HG02938 (cell line): ENCODE results near the gene DROSHA.

Source experiments
- ATAC-seq: cut with Tn5 transposase; IDR thresholded peaks from one replicate; pipeline ENCODE4 v1.9.1; 2021; ENCODE audit warnings: mild to moderate bottlenecking, moderate library complexity; ENCODE audit not compliant: unreplicated experiment

DROSHA gene

DNA sequence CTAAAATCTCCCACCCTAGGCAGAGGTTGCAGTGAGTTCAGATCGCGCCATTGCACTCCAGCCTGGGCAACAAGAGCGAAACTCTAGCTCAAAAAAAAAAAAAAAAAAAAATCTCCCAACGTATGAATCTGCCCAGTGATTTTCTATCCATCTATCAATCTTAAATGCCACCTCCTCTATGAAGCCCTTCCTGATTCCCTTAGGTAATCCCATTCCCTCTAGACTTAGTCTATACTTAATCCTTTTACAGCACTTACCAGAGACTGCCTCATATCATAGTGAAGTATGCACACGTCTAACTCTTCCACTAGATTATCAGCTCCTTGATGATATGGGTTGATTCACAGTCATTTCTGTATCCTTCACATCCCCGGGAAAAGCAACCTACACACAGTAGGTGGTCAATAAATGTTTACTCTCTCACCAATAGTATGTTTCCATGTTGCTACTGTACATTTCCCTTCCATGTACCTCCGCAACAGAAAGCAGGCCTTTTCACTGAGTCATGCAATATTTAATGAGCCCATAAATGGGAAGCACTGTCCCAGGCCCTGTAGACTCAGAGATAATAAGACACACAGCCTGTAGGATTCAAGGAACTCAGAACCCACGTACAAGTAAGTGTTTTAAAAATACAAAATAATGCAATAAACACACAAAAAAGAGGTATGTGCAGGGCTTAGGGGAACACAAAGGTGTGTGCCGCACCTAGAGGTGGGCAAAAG, 1.2 kb downstream of the DROSHA start:
- ATAC-seq, result no peak

DNA sequence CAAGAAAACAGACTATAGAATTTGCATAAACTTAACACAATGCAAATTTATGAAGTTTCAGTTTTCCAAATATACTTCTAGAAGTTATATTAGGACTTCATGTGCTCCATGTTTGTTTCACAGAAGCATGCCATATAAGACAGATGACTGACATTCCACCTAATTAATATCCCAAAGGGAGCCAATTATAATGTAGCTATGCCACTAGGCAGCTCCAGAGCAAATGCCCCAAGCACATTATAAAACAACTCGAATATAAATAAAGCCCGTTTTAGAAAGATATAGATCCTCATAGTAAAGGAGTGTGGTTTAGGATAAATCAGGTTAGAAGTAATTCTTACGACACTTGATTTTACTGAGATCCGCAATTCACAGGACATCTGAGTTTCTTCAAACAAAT, 8.9 kb downstream of the DROSHA start:
- no peak for ATAC-seq

DNA sequence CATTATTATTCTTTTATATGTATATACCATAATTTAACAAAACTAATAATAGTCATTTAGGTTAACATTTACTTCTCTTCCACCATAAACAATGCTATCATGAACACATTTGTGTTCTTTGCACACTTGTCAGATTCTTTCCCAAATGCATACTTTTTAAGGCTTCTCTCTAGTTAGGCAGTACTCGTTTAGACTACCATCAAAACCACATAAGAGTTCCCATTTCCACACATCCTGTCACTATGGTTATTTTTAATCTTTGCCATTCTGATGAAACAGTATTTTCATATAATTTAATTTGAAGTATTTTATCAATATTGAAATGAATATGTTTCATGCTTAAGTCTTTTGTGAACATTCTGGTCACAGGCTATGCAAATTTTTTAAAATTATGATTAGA, 15.1 kb downstream of the DROSHA start:
- ATAC-seq, result no peak

DNA sequence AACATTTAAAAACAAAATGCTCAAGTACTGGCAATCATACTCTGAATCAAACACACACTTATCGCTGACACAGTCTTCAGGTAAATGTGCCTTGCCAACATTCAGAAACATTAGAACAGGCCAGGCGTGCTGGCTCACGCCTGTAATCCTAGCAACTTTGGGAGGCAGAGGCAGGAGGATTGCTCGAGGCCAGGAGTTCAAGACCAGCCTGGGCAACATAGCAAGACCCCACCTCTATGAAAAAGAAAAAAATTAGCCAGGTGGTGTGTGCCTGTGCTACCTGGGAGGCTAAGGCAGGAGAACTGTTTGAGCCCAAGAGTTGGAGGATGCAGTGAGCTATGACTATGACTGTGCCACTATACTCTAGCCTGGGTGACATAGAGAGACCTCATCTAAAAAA, 20.6 kb downstream of the DROSHA start:
- ATAC-seq, result no peak

DNA sequence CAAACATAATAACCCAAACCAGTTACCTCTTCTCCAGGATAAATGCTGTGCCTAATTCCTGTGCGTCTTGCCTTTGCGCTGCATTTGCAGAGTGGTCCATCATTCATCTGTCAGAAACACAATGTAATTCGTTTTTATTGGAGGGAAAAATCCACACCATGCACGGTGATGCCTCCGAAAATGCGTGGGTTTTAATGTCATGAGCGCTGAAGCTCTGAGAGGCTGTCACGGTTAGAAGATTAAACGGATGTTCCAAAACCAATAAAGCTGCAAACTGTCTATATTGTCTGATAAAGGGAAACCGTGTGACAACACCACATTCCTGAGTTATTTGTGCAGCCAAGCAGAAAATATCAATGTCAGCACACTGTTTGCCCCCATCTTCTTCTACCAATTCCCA, 27.4 kb downstream of the DROSHA start:
- no peak for ATAC-seq

DNA sequence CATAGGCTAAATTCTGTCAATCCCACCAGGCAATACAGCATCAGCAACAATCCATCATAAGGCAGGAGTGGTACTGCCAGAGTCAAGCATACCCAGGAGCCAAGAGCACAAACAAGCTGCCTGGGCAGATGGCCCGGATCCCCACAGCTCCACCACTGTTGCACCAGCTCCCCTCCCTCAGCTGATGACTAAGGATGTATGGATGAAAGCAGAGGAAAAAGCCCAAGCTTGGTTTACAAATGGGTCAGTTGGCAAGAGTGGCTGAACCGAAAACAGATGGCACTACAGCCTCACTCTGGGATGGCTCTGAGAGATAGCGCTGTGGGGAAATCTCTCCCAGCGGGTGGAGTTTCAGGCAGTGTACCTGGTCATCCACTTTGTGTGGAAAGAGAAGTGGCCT, 29.4 kb downstream of the DROSHA start:
- ATAC-seq, result no peak

DNA sequence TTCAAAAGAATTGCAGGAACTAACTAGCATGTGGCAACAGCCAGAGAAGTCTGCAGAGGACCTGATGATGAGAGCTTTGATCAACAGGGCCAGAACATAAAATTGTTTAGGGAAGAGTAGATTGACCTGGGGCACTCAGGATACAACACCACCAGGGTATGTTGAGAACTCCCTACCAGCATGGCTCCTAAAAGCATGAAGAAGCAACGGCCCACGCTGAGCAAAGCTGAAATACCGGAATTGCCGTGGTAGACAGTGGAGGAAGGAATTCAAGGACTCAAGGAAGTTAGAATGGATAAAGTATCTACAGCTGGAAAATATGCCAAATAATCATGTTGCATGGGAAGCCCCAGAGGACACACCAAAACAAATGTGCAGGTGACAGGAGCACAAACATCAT, 31.6 kb downstream of the DROSHA start:
- ATAC-seq, result no peak

DNA sequence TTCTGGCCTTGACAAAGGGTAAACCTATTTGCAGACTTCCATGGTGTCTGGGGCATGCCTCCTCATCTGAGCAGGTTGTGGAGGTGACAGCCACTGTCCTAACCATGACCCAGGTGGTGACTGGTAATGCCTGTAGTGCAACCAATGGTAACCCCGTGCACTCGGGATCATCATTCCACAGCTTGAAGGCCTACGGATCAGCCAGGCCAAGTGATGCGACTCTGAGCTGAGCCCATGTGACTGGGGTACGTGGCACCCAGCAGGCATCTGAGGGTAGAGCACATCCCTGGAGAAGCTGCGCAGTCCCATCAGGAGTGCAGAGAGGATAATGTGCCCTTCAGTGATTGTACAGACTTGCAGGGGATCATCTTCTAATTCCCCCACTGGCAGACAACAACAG, 35.0 kb downstream of the DROSHA start:
- no peak for ATAC-seq

DNA sequence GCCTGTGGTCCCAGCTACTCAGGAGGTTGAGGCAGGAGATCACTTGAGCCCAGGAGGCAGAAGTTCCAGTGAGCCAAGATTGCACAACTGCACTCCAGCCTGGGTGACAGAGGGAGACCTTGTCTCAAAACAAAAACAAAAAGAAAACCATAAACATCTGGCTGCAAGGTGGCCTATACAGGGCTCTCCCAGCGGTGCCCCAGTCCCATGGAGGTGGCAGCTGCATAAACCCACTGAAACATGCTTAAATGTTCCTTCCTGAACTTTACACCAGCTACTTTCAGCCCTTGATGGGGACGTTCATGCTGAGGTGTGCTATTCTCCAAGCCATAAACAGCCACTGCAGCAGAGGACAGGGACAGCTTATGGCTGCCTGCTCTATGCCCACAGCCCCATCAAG, 35.6 kb downstream of the DROSHA start:
- ATAC-seq, result no peak

DNA sequence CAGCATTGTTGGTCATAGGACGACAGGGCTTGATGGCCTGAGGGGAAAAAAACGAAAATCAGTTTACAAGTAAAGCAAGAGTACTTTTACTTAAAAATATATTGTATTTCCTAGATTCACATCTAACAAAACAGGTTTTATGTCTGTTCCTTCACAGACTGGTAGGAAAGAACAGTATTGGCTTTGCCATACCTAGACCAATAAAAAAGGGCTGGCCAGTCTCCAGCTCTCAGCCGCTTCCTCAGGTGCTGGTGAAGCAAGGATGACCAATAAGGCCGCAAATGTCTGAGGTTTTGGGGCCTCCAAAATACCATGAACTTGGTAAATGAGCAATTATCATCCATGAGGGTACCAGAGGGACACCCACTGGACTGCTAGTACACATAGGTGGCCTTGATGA, 36.6 kb downstream of the DROSHA start:
- no peak for ATAC-seq

DNA sequence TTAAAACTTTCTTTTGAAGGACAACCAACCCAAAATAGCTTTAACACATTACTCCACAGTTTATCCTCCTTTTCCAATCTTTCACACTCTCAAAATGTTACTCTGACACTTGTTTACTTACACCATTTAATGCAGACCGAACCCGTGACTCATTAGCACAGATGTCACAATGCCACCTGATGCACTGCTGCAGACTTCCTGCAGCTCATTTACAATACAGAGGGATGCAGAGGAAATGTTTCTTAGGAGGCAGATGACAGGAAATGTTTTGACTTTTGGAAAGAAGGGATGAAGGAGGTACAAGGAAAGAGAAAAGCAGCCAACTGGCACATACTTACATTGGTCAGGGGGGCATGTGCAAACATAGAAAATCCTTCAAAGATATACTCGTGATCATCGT, 39.0 kb downstream of the DROSHA start:
- no peak for ATAC-seq

DNA sequence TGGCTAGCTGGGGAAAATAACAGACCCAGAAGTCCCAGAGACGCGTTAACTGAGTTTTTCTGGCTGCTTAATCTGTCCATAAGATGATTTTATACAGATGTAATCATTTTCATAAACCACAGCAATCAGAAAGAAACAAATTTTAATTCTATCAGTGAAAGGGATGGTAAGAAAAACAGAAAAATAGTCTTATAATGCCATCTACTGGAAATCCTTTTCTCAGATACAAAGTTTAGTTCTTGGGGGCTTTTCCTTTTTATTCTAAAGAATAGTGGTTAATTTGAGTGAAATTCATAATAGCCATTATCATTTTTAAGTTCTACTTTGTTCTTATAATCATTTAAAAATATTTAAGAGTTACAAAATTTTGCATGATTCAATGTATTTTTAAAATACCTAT, 44.4 kb downstream of the DROSHA start:
- ATAC-seq, result no peak

DNA sequence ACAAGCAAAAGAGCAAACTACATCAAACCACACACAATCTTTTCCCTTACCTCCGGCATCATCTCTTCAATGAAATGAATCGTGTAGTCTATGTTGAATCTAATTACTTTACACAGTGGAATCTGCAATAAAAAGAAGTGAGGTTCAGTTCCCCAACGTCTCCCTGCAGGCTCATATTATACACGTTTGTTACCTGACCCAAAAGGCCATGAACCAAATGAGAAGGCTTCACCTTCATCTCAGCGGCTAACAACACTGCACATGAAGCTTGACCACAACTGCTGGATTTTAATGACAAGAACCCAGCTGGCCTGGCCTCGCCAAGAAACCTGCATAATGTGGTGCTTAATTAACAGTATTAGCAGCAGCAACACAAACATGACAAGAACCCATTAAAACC, 45.5 kb downstream of the DROSHA start:
- no peak for ATAC-seq

DNA sequence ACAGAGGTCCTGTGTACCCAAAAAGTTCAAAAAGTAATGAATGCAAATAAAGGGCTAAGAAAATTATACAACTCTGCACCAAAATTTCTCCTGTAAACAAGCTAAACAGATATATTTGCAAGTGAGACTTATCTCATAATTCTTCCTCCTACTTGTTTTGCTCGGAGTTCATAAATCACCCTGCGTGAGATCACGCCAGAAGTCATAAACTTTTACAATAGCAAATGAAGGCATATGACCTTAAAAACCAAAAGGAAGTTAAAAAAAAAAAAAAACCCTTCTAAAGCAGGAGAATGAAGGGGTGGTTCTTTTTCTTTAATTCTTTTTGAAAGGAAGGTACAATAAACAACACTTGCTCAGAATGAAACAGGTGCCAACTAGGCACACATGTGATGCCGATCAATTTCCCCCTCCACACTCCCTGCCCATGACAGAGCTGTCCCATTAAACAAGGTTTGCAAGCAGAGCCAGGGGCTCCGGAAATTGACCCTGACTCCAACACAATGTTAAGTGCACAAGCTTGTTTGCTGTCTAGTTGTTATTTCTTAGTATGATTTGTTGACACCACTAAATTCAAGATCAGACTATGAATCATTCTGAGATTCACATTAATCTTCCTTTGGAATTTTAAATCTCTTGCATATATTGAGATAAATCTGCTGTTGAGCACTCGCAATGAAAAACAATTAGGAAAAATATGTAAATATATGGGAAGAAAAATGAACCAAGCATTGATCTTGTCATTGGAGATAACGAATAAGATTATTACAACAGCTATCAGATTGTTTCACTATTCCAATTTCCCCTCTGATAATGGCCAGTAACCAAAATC, 46.3 kb downstream of the DROSHA start:
- ATAC-seq, result no peak

DNA sequence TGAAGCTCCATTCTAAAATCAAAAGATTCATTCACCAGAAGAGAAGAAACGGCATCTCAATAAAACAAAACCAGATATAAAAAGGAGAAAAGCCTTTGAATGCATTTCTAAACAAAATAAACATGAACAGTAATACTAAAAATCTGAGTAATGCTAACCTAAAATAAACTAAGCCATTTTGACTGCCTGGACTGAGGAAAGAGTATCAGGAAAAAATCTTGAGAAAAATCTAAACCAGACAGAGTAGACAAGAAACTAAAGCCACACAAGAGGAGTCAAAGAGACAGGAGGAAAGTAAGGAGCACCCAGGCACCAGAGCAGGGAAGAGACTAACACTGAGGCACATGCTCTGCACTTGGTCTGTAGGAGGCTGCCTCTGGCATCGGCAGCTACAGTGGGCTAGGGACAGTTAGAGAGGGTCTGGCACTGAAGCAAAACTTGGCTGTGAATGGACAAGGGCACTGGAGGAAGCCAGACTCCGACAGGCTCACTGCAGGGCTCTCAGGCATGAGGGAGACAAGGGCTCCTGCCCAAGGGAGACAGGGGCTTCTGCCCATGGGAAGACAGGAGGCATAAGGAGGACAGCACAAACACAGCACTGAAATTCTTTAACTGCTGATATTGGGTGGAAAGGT, 50.2 kb downstream of the DROSHA start:
- no peak for ATAC-seq

DNA sequence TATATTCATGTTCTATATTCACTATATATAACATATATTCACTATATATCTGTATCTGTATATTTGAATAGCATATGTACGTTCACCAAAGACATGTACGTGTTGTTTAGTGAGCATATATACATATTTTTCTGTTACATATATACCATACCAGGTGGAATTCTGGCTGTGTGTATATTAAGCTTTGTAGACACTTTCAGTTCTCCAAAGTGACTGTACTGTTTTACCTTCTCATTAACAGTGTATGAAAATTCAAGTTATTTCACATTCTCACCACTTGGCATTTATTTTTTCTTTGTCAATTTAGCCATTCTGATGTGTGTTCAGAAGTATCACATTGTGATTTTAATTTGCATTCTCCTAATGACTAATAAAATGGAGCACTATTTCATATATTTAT, 52.2 kb downstream of the DROSHA start:
- ATAC-seq, result no peak

DNA sequence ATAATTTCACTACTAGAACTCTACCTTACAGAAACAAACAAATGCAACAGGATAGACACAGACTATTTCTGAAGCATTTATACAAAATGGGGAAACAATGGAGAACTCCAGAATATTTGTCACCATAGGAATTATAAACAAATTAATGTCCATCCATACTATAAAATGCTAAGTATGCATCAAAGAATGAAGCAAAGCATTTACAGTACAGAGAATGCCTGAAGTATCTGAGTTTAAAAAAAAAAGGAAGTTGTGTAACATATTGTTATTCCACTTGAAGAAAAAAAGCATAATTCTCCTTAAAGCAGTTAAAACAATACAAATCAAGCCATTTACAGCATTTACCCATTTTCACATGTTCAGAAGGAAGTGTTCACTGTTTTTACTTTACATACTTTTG, 53.0 kb downstream of the DROSHA start:
- no peak for ATAC-seq

DNA sequence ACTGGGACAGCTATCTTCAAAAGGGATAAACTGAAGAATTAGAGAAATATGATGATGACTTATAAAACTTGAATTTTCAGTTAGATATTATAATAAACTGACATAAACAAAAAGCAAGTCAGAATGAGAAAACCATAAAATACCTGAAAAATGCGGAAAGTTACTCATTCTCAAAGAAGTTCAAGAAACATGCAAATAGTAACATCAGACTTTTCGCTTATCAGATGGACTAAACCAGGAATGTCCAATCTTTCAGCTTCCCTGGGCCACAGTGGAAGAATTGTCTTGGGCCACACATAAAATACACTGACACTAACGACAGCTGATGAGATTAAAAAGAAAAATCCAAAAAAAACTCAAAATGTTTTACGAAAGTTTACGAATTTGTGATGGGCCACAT, 53.9 kb downstream of the DROSHA start:
- no peak for ATAC-seq

DNA sequence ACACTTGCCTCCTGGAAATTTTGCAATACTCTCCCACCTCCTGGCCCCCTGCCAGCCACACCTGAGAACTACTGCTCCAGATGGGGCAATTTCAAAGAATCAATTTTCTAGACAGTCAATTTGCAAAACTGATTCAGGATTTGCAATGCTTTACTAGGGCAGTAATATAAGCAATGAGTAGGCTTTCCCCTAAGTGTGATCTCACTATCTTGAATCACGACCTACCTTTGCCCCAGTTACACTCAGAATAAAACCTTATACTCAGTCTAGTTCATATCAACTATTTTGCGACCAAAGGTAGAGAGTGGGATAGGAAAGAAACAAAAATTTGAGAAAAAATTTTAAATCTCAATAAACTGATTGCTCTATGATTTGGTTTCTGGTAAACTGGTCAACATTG, 54.4 kb downstream of the DROSHA start:
- ATAC-seq, result no peak

DNA sequence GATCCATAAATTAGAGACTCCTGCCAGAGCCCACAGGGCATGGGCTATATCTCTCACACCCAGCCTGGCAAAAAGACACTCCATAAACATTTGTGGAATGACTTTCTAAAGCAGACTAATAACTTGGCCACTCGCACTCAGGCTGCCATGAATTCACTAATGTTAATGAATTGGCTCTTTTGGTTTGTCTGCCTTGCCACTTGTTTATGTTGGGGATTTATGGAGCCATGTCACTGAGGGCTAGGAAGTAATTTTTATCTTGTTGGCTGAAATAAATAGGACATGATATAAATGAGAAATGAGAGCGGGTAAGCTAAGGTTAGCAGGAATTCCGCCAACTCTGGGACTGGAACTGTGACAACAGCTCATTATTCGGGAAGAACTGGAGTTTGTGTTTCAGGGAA, 55.2 kb downstream of the DROSHA start:
- ATAC-seq, result no peak

DNA sequence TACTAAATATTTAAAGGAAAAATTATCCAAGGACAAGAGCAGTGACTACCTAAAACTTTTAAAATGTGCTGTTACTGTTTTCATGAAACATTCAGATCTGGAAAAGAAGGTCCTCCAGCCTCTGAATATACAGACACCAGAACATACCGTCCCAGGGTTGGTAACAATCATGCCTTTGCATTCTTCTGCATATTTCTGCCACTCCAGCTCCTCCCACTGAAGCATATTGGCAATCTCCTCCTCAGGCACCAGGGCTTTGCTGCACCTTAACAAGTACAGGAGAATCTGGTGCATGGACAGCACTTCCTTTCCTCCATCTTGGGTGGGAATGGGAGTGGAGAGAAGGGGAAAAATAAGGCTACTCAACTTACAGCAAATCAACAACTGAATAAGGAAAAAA, 60.0 kb downstream of the DROSHA start:
- ATAC-seq, result no peak

DNA sequence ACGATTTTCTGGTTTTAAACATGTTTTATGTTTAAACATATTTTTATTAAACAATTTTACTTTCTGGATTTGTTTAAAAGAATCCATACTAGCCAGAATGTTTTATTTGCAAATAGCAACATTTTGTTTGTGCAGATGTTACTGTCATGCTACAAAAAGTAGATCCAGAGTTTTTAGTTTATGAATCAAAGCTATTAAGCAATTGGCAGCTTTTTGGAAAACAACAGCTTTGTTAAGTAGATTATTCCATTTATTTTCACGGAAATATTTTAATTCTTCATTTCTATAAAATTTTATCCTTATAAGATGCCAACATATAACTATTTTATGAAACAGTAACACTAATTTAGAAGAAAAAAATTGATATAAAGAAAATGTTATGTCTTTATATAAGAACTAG, 60.9 kb downstream of the DROSHA start:
- ATAC-seq, result no peak
